ENCODE measurements around the gene UBD. TPM values are rescaled to one million over a fixed set of nuclear protein-coding genes. Genes with fewer than 3 reads are reported as not detected.

Gene UBD
- total RNA-seq, 4 donors from 2014 or later = 0.33 to 0.87 TPM; not detected in 2

DNA sequence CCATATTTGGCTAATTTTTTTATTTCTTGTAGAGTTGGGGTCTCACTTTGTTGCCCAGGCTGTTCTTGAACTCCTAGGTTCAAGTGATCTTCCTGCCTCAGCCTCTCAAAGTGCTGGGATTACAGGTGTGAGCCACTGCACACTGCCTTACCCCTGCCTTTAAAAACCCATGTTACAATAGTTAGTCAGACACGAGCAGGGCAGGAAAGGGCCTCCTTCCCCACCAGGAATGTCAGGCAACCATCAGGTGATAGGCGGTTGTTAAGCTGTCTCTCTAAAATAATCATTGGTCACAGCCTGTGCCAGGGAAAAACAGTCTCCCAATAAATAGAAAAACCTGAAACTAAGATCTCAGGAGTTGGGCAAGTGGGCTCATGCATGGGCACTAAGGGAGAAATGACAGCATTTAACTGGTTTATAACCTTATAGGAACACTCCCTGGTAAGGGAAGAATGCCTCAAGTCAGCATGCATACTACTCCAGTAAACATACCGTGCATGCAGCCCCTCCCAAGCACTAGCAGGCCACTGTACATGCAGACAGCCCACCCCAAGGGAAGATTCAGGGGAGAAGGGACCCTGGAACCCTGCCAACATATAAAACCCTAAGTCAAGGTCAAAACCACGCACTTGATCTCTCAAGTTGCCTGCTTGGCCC, 33.8 kb upstream of the UBD start:
- intact Hi-C loops (cut with DNase I; ENCODE audit: low total_unique reads) (no loop called here), in situ Hi-C loops (cut with MboI; ENCODE audit: low sequenced_read_pairs in 4 of 4) (loop anchor here (10.0 to 25.0 kb wide), 2 partner anchors 906 to 909 kb away; no protein-coding TSS in a partner anchor)
- Histone ChIP-seq H3K27ac (no peak overlapping the region), H3K27me3 (no peaks in the 10 kb centered on the region), H3K4me3 (no peak overlapping the region), H3K36me3 (no peaks in the 10 kb centered on the region), H3K9me3 (no peaks in the 10 kb centered on the region), H3K4me1 (no peaks in the 10 kb centered on the region)
- TF ChIP-seq POLR2A (IDR thresholded peaks at IDR 0.05) (no peak), CTCF (IDR thresholded peaks at IDR 0.05 in 4 of 5, conservative IDR thresholded peaks at IDR 0.05 in 1 of 5) (no peak)
- ATAC-seq = no peak
- no peak for DNase-seq

DNA sequence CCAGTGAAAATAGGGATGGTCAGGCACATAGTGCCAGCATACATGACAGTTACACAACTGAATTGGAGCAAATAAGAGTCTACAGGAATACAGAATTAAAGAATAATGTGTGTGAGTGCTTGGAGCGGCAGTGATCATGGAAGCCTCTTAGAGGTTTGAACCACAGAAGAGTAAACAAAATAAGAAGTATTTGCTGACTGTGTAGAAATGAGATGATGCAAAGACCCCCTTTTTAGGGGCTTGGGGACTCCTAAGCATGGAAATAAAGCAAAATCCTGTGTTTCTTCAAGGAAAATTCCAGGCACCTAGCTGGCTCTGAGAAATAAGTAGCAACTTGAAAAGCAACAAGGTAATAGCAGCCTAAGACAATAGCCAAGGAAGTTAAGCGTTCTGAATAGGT, 32.1 kb upstream of the UBD start:
- in situ Hi-C loops (cut with MboI; ENCODE audit: low sequenced_read_pairs in 4 of 4) (loop anchor here (10.0 to 25.0 kb wide), 2 partner anchors 904 to 907 kb away; no protein-coding TSS in a partner anchor), intact Hi-C loops (cut with DNase I; ENCODE audit: low total_unique reads) (no loop called here)
- no peaks in the 10 kb centered on the region for H3K4me1 ChIP-seq
- TF ChIP-seq CTCF (IDR thresholded peaks at IDR 0.05 in 4 of 5, conservative IDR thresholded peaks at IDR 0.05 in 1 of 5) = no peak
- H3K27ac ChIP-seq = no peak overlapping the region
- no peak overlapping the region for H3K4me3 ChIP-seq
- DNase-seq = no peak
- H3K27me3 ChIP-seq = no peaks in the 10 kb centered on the region
- no peaks in the 10 kb centered on the region for H3K36me3 ChIP-seq
- ATAC-seq = no peak
- H3K9me3 ChIP-seq = no peaks in the 10 kb centered on the region

DNA sequence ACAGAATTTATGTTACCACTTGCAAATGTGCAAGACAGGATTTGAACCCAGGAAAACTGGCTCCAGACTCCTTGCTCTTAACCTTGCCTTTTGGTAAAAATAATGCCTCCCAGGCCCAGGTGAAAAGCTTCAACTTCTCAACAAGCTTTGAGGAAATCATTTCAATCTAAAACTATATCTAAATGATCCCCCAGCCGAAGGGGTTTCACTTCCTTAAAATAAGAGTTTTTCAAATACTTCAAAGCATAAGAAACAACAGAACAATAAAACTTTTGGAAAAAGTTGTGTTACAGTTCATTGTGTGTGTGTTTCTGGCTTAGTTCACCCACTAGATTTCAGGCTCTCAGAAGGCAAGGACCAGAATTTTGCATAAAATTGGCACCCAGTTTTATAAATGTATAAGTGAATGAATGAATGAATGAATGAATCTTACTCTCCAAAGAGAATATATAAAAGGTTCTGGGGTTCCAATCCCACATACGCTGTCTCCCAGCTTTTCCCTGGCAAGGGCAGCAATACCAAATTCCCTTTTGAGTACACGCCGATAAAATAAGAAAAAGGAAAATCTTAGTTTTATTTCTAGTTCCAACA, 30.8 kb upstream of the UBD start:
- Histone ChIP-seq H3K36me3 (no peaks in the 10 kb centered on the region), H3K4me3 (no peak overlapping the region), H3K27ac (no peak overlapping the region), H3K9me3 (no peaks in the 10 kb centered on the region), H3K4me1 (no peaks in the 10 kb centered on the region), H3K27me3 (peaks cover 0 to 5% (median 0%) of the 10 kb centered on the region in 3 donors)
- ATAC-seq (no peak), DNase-seq (no peak)
- TF ChIP-seq POLR2A (IDR thresholded peaks at IDR 0.05) = no peak
- no peak for TF ChIP-seq CTCF (IDR thresholded peaks at IDR 0.05 in 4 of 5, conservative IDR thresholded peaks at IDR 0.05 in 1 of 5)
- intact Hi-C loops (cut with DNase I; ENCODE audit: low total_unique reads) (no loop called here), in situ Hi-C loops (cut with MboI; ENCODE audit: low sequenced_read_pairs in 4 of 4) (loop anchor here (10.0 to 25.0 kb wide), 2 partner anchors 903 to 906 kb away; no protein-coding TSS in a partner anchor)

DNA sequence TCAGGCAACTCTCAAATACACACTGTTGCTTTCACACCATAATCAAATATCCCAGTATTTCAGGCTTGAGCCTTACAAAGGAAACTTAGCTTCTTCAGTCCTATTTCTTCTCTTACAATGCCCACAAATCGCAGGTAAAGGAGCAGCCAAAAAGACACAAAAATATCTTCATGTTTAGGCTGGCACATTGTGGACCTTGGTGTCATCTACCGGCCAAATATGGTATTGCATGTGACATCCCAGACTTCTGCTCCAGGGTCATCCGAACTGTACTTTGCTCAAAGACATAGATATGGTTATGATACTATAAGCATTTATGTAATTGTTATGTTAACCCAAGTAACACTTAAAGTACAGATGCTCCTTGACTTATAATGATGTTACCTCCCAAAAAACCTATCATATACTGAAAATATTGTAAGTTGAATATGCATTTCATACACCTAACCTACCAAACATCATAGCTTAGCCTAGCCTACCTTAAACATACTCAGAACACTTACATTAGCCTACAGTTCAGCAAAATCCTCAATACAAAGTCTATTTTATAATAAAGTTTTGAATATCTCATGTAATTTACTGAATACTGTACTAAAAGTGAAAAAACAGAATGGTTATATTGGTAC, 30.0 kb upstream of the UBD start:
- ATAC-seq = no peak
- intact Hi-C loops (cut with DNase I; ENCODE audit: low total_unique reads) (loop anchor here (5.0 kb wide), 1 partner anchor 902 kb away; no protein-coding TSS in a partner anchor), in situ Hi-C loops (cut with MboI; ENCODE audit: low sequenced_read_pairs in 4 of 4) (loop anchor here (10.0 to 25.0 kb wide), 2 partner anchors 902 to 905 kb away; no protein-coding TSS in a partner anchor)
- Histone ChIP-seq H3K4me1 (no peaks in the 10 kb centered on the region), H3K4me3 (no peak overlapping the region), H3K27me3 (peaks cover 0 to 9% (median 0%) of the 10 kb centered on the region in 3 donors), H3K9me3 (no peaks in the 10 kb centered on the region), H3K36me3 (no peaks in the 10 kb centered on the region), H3K27ac (no peak overlapping the region)
- DNase-seq = peak in 1 of 2 donors; percentile 7
- TF ChIP-seq POLR2A (IDR thresholded peaks at IDR 0.05) (no peak), CTCF (IDR thresholded peaks at IDR 0.05 in 4 of 5, conservative IDR thresholded peaks at IDR 0.05 in 1 of 5) (peak; percentile 62 to 87 (median 72))
